ENCODE measurements around the gene ID4. TPM values are rescaled to one million over a fixed set of nuclear protein-coding genes. Genes with fewer than 3 reads are reported as not detected.

Gene ID4
- total and polyA plus RNA-seq, 8 donors: 27.5 to 55.7 (median 41.9) TPM

DNA sequence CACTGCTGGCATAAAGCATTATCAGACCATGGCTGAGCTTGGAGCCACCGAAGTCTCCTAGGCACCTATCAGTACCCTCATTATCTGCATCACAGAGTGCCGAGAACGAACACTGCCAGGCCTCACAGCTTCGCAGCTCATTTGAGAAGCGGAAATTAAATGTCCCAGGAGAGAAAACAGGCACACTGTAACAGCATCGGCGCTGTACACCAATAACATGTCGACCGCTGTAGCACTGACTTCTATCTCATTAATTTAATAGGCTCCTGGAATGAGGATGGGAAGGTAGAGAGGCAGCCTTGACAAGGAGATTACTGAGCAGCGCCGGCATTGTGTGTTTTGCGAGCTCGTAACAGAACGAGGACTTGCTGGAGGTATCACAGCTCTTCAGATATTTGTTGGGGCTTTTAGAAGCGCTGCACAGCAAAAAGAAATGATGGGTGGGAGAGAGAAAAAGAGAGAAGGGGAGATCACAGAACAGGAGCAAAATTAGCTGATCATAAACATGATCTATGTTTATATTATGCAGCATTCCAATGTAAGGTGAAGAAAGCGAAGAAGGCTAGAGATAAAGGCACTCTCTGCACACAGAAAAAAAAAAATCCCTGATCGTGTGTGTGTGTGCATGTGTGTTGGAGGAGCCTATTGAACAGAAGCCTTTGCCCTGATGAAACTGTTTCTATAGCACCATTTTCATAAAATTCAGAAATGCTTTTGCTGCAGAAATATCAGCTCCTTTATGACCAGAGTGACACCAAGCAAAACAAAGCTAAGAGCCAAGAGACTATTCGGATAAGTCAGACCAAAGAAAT, 29.2 kb downstream of the ID4 start:
- H3K4me3 ChIP-seq: no peak overlapping the region
- ATAC-seq (no peak), DNase-seq (no peak)
- H3K36me3 ChIP-seq: no peaks in the 10 kb centered on the region
- no peaks in the 10 kb centered on the region for H3K4me1 ChIP-seq
- no peaks in the 10 kb centered on the region for H3K9me3 ChIP-seq
- TF ChIP-seq, protein P1, sequence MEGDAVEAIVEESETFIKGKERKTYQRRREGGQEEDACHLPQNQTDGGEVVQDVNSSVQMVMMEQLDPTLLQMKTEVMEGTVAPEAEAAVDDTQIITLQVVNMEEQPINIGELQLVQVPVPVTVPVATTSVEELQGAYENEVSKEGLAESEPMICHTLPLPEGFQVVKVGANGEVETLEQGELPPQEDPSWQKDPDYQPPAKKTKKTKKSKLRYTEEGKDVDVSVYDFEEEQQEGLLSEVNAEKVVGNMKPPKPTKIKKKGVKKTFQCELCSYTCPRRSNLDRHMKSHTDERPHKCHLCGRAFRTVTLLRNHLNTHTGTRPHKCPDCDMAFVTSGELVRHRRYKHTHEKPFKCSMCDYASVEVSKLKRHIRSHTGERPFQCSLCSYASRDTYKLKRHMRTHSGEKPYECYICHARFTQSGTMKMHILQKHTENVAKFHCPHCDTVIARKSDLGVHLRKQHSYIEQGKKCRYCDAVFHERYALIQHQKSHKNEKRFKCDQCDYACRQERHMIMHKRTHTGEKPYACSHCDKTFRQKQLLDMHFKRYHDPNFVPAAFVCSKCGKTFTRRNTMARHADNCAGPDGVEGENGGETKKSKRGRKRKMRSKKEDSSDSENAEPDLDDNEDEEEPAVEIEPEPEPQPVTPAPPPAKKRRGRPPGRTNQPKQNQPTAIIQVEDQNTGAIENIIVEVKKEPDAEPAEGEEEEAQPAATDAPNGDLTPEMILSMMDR (IDR thresholded peaks at IDR 0.05): no peak
- intact Hi-C loops (cut with DNase I): no loop called here
- H3K27me3 ChIP-seq: no peaks in the 10 kb centered on the region
- H3K27ac ChIP-seq: no peak overlapping the region

DNA sequence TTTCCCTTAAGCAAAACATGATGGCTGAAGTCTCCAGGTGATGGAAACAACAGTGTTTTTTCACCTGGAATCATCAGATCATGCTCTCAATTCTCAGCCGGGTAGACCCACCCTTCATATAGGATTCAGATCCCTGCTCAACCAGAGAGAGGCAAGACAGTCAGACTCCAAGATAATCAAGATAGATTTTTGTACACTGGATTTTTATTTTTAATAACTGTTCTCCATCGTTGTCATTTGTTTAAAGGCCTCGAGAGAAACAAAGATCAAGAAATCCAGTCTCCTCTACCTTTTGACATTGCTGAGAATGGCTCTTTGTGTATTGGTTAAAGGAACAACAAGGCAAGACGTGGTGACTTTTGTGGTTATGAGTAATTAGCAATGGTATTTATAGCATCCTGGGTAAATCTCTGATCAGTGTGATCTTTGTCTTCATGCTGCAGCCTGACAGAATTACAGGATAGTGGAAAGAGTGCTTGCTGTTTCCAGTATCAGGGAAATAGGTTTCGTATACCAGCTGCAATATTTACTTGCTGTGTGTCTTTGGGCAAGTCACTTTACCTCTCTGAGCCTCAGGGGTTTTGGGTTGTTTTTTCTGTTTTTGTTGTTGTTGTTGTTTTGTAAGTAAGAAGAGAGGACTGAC, 29.9 kb downstream of the ID4 start:
- DNase-seq (no peak), ATAC-seq (no peak)
- Histone ChIP-seq H3K9me3 (no peaks in the 10 kb centered on the region), H3K27me3 (no peaks in the 10 kb centered on the region), H3K4me3 (no peak overlapping the region), H3K36me3 (no peaks in the 10 kb centered on the region), H3K27ac (no peak overlapping the region), H3K4me1 (no peaks in the 10 kb centered on the region)
- intact Hi-C loops (cut with DNase I): no loop called here
- TF ChIP-seq, protein P1 (IDR thresholded peaks at IDR 0.05): no peak

DNA sequence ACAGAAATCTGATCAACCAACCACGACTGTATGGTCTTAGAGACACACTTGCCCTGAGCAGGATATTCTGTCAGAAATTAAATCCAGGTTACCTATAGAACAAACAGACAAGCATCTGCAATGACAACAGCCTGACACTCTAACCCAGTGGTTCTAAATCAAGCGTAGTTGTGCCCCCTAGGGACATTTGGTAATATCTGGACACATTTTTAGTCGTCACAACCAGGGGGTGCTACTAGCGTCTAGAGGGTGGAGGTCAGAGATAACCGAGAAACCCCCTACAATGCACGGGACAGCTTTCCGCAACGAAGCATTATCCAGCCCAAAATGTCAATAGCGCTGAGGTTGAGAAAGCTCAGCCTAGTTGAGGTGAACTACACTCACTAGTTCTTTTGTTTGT, 32.3 kb downstream of the ID4 start:
- no peaks in the 10 kb centered on the region for H3K9me3 ChIP-seq
- DNase-seq: no peak
- H3K27ac ChIP-seq: no peak overlapping the region
- no peaks in the 10 kb centered on the region for H3K27me3 ChIP-seq
- no peak overlapping the region for H3K4me3 ChIP-seq
- H3K4me1 ChIP-seq: no peaks in the 10 kb centered on the region
- ATAC-seq: no peak
- H3K36me3 ChIP-seq: no peaks in the 10 kb centered on the region
- intact Hi-C loops (cut with DNase I): no loop called here
- TF ChIP-seq, protein P1 (IDR thresholded peaks at IDR 0.05): no peak

DNA sequence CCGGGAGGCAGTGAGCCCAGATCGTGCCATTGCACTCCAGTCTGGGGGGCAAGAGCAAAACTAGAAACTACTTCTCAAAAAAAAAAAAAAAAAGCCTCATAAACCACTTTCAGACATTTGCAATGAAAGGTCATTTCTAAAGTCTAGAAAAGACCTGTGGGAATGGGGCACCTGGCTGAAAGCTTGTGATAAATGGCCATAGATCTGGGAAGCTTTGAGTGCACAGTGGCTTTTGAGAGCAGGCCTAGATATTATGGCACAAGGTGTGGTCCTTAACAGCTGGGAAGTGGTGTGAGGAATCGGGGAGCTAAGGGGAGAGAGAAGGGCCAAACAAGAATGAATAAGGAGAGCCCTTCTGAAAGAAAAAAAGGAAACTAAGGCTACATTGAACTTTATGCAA, 33.2 kb downstream of the ID4 start:
- H3K36me3 ChIP-seq: no peaks in the 10 kb centered on the region
- no peaks in the 10 kb centered on the region for H3K4me1 ChIP-seq
- ATAC-seq: no peak
- no peak overlapping the region for H3K27ac ChIP-seq
- no peak overlapping the region for H3K4me3 ChIP-seq
- H3K9me3 ChIP-seq: no peaks in the 10 kb centered on the region
- intact Hi-C loops (cut with DNase I): no loop called here
- DNase-seq: no peak
- no peaks in the 10 kb centered on the region for H3K27me3 ChIP-seq
- TF ChIP-seq, protein P1 (IDR thresholded peaks at IDR 0.05): no peak

DNA sequence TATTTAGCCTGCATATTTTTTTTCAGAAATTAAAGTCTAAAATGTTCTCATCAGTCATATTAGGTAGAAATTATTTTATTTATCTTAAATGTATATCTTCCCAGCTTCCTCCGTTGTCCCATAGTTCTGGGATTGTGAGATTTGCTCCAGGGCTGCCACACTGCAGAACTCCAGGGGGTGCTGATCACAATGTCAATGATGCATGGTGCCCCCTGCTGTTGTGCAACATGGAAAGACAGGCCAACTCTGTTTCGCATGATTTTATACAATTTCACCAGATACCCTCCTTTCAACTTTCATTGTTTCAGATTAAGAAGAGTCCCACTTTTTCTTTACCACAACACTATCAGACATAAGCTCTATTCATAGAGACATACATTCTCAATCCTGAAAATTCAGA, 35.9 kb downstream of the ID4 start:
- TF ChIP-seq, protein P1 (IDR thresholded peaks at IDR 0.05): no peak
- no peaks in the 10 kb centered on the region for H3K4me1 ChIP-seq
- intact Hi-C loops (cut with DNase I): no loop called here

More for the DNA sequence above, 35.9 kb downstream of the ID4 start:
- Histone ChIP-seq H3K4me3 (no peak overlapping the region), H3K27ac (no peak overlapping the region), H3K9me3 (no peaks in the 10 kb centered on the region), H3K27me3 (no peaks in the 10 kb centered on the region), H3K36me3 (no peaks in the 10 kb centered on the region)
- DNase-seq (no peak), ATAC-seq (no peak)
